ENCODE measurements around the gene EXOC6B. TPM values are rescaled to one million over a fixed set of nuclear protein-coding genes. Genes with fewer than 3 reads are reported as not detected.
"Not testable (repeated sequence)": the region's sequence is repeated elsewhere in the genome, so short reads cannot be mapped to it uniquely, and the experiment has no call there.

Gene EXOC6B
- total RNA-seq, 2 experiments from 2014 or later, result 6.2 to 8.3 TPM

GRCh38 chr2:72427022-72427861 lies 398.6 kb downstream of the EXOC6B start:
- CTCF ChIA-PET, result no interaction called here
- TF ChIP-seq CTCF (IDR thresholded peaks at IDR 0.05), result no peak
- H3K36me3 Mint-ChIP-seq (ENCODE audit: low read depth), result peaks cover 14% of the 10 kb centered on the region
- no peak for ATAC-seq
- H3K9me3 Mint-ChIP-seq, result peaks cover 8% of the 10 kb centered on the region
- no peak overlapping the region for H3K4me3 Mint-ChIP-seq
- intact Hi-C loops (cut with micrococcal nuclease), result no loop called here
- H3K27me3 Mint-ChIP-seq, result no peaks in the 10 kb centered on the region
- H3K27ac Mint-ChIP-seq, result no peak overlapping the region
- H3K4me1 Mint-ChIP-seq (ENCODE audit: low read depth), result no peaks in the 10 kb centered on the region
- DNase-seq, result no peak
- POLR2A ChIA-PET, result no interaction called here

GRCh38 chr2:72425996-72426395 lies 399.8 kb downstream of the EXOC6B start:
- no peak for ATAC-seq
- TF ChIP-seq CTCF (IDR thresholded peaks at IDR 0.05), result no peak
- no peak overlapping the region for H3K4me3 Mint-ChIP-seq
- no peak for DNase-seq
- peaks cover 10% of the 10 kb centered on the region for H3K9me3 Mint-ChIP-seq
- H3K4me1 Mint-ChIP-seq (ENCODE audit: low read depth), result no peaks in the 10 kb centered on the region
- CTCF ChIA-PET, result no interaction called here
- H3K27me3 Mint-ChIP-seq, result no peaks in the 10 kb centered on the region
- intact Hi-C loops (cut with micrococcal nuclease), result no loop called here
- H3K36me3 Mint-ChIP-seq (ENCODE audit: low read depth), result peaks cover 14% of the 10 kb centered on the region
- POLR2A ChIA-PET, result no interaction called here
- no peak overlapping the region for H3K27ac Mint-ChIP-seq

GRCh38 chr2:72423756-72424155 lies 402.1 kb downstream of the EXOC6B start:
- H3K4me3 Mint-ChIP-seq, result no peak overlapping the region
- ChIA-PET CTCF (no interaction called here), POLR2A (no interaction called here)
- H3K27me3 Mint-ChIP-seq, result no peaks in the 10 kb centered on the region
- DNase-seq (no peak), ATAC-seq (no peak)
- no peak for TF ChIP-seq CTCF (IDR thresholded peaks at IDR 0.05)
- intact Hi-C loops (cut with micrococcal nuclease), result no loop called here
- no peak overlapping the region for H3K27ac Mint-ChIP-seq
- peaks cover 21% of the 10 kb centered on the region for H3K36me3 Mint-ChIP-seq (ENCODE audit: low read depth)
- H3K9me3 Mint-ChIP-seq, result peaks cover 22% of the 10 kb centered on the region
- no peaks in the 10 kb centered on the region for H3K4me1 Mint-ChIP-seq (ENCODE audit: low read depth)

- Mint-ChIP-seq H3K9me3 (peaks cover 22% of the 10 kb centered on the region), H3K36me3 (ENCODE audit: low read depth) (peaks cover 21% of the 10 kb centered on the region)
- H3K27ac Mint-ChIP-seq; intact Hi-C loops (cut with micrococcal nuclease); H3K4me1 Mint-ChIP-seq (ENCODE audit: low read depth); H3K4me3 Mint-ChIP-seq; ATAC-seq; CTCF ChIA-PET; H3K27me3 Mint-ChIP-seq; POLR2A ChIA-PET; DNase-seq: not testable (repeated sequence)
Observed at GRCh38 chr2:72421771-72422379, 404.0 kb downstream of the EXOC6B start.

- TF ChIP-seq CTCF (IDR thresholded peaks at IDR 0.05), result no peak
- CTCF ChIA-PET, result no interaction called here
Observed at GRCh38 chr2:72415781-72416475, 409.9 kb downstream of the EXOC6B start.

More at GRCh38 chr2:72415781-72416475, 409.9 kb downstream of the EXOC6B start:
- Mint-ChIP-seq H3K4me1 (ENCODE audit: low read depth) (no peaks in the 10 kb centered on the region), H3K4me3 (no peak overlapping the region), H3K27ac (no peak overlapping the region), H3K27me3 (no peaks in the 10 kb centered on the region), H3K9me3 (peaks cover 30% of the 10 kb centered on the region), H3K36me3 (ENCODE audit: low read depth) (peaks cover 7% of the 10 kb centered on the region)
- POLR2A ChIA-PET, result no interaction called here
- DNase-seq, result no peak
- intact Hi-C loops (cut with micrococcal nuclease), result no loop called here
- no peak for ATAC-seq

Measured in activated CD8-positive, alpha-beta T cell treated with anti-CD3 and anti-CD28 coated beads for 36 hours (primary cell).